RKO (cell line): ENCODE measurements around the gene CTNNA3.

Experiments
- DNase-seq: peaks from one replicate; pipeline ENCODE4 v3.0.0-alpha.2; 2016; ENCODE audit warnings: low spot score

CTNNA3 gene

DNA sequence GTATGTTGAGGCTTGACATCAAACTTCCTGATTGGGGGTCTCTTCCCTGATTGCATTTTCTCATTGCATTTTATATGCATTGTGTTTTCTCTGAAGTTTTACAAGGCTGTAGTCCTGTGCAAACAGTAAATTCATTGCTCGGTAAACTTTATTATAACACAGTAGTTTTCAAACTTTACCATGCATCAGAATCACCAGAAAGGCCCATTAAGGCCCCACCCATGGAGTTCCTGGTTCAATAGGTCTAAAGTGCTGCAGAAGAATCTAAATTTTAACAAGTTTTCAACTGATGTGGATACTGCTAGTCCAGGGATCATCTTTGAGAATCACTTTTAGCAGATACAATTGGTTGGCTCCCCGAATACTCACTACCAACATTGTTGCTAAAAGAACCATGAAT lies 1404.9 kb downstream of the CTNNA3 start:
- no peak for DNase-seq

GRCh38 chr10:66284621-66285020 lies 1411.4 kb downstream of the CTNNA3 start:
- DNase-seq: no peak

DNA sequence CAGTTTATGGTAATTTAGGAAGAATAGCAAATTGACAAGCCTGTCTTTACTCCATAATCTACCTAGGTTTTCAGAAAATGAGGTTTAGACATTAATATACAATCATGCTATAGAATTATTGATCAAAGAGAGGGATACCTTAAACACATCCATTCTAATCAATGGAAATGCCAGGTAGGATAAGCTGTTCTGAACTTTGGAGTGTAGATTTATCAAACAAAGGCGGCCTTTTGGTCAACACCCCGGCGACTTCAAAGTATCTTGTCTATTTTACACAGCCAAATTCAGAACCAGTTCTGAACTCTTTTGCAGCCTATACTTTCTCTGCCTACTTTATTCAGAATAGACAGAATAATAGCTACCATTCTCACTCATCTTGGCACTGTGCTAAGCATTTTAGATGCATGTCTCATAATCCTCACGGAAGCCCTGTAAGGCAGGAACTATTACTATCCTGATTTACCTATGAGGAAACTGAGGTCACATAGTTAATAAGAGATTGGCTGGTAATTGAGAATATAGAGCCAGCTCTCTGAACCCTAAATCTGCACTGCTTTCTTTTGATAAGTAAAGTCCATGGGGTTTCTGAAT lies 1412.0 kb downstream of the CTNNA3 start:
- no peak for DNase-seq

GRCh38 chr10:66283064-66283463 lies 1412.9 kb downstream of the CTNNA3 start:
- no peak for DNase-seq

- DNase-seq: no peak
Measured at GRCh38 chr10:66281327-66281726, 1414.7 kb downstream of the CTNNA3 start.

DNA sequence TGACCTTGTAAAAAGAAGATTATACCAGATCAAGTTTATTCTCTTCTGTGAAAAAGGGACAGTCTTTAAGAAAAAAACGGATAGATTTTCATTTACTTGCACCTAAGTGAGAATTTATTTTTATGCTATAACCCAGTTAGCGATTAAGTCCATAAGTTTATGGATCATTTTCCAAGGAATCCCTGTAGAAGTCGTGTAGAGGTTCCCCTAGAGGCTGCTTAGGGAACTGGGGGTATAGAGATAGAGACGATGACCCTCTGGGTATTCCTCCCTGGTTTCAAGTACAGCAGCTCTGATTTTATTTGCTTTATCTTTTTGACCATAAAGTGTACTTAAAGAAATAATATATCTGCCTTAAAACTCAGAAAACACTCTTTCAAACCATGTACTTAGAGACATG lies 1418.5 kb downstream of the CTNNA3 start:
- DNase-seq: no peak

GRCh38 chr10:66273966-66274519 lies 1422.0 kb downstream of the CTNNA3 start:
- no peak for DNase-seq

- no peak for DNase-seq
Measured at GRCh38 chr10:66265398-66265797, 1430.6 kb downstream of the CTNNA3 start.

DNA sequence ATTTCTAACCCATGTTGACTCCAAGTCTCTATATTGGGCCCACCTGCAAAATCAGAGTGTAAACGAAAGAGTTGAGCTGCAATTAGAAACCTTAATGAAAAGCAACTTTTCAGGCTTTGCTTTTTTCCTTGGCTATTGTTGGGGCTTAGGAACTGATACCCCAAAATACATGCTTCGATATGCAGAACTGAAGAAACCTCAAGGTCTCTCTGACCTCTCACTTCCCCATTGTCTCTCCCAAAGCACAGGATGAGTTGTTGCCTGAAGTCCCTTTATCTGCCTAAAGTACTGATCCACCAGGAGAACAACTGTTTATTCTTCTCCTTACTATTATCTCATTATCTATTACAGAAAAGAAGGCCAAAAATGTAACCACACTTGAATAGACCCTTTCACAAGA lies 1436.2 kb downstream of the CTNNA3 start:
- DNase-seq: no peak

DNA sequence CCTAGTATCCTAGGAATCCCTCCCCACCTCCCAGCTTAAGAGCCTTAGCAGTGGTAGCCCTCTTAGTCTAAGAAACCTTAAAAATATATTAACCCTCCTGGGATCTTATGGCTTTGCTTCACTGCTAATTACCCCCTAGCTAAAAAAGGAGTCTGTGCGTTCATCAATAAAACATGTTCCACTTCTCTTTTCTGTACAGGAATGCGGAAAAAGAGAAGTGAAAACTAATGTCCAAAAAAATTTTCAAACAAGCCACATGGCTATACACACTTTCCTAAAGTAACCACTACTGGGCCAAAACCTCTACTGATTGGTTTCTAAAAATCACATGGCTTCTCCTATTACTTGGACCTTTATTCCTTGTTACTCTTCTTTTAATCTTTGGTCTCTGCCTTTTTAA lies 1437.3 kb downstream of the CTNNA3 start:
- DNase-seq: no peak

DNA sequence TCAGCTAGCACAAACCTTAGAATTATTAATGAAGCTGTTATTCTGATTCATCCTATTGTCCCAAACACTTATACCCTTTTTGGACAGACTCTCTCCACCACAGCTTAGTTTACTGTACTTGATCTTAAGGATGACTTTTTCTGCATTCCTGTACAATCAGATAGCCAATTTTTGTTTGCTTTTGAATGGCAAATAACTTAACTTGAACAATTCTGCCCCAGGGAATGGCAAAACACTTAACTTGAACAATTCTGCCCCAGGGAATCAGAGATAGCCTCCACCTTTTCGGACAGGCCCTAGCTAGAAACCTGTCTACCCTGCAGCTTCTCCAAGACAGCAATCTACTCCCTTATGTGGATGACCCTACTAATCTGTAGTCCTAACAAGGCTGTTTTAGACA lies 1438.2 kb downstream of the CTNNA3 start:
- no peak for DNase-seq

- no peak for DNase-seq
Measured at GRCh38 chr10:66252986-66253385, 1443.0 kb downstream of the CTNNA3 start.

GRCh38 chr10:66246177-66246576 lies 1449.8 kb downstream of the CTNNA3 start:
- DNase-seq: no peak

DNA sequence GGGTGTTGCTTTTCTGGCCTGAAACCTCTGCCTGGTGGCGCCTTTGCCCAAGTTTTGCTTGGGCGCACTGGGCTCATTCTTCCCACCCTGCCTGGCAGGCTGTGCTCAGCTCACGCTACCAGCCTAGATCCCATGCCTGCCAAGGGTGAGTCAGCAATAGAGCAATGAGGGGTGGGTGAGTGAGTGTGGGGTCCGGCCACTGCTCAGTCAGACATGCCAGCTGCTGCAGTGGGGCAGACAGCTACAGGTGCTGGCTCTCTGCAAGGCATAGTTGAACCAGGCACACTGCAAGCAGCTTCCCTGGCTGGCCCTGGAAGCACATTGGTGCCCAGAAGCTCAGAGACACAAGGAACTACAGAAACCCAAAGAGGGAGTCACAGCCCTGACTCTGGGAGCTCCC lies 1451.0 kb downstream of the CTNNA3 start:
- no peak for DNase-seq

DNA sequence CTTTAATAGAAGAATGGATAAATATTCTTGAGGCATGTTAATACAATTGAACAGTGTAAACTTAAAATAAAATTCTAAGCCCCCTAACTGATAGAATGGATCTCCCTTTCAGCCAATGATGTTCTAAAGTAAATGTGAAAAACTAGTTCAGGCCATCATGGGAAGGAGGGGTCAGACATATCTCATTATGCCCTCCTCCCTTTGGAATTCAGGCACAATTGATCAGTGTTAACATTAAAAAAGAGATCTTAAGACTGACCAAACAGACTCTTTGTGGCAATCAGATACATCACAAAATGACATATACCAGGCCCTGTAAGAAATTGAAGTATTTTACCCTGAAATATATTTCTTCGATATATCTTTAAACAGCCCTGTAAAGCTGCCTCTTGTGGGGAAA lies 1453.1 kb downstream of the CTNNA3 start:
- DNase-seq: no peak

DNA sequence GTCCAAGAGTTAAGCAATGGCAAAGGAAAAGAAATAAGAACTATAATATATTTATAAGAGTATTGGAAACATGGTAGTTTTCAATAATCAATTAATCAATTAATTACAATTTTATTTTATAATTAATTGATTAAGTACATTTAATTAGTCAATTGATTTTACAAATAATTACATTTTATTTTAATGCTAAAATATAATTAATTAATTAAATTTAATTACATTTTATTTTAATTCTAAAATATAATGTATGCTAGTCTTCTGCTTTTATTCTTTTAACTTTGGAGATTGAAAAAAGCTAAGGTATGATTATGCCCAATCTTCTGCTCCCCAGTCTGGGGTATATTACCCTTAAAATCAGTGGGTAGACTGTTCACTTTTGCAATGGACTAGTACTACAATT lies 1456.9 kb downstream of the CTNNA3 start:
- DNase-seq: no peak

- no peak for DNase-seq
Measured at GRCh38 chr10:66238343-66238742, 1457.7 kb downstream of the CTNNA3 start.

DNA sequence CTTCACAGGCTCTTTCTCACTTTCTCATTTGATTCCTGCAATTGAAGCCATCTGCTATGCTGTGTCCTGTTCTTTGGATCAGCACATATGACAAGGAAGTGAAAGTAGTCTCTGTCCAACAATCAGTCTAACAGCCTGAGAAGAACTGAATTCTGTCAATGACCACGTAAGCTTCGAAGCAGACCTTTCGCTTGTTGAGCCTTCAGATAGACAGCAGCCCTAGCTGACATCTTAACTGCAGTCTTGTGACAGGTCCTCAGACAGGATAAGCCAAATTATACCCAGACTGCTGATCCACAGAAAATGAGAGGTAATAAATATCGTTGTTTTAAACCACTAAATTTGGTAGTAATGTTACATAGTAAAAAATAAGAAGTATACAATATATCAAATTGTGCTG lies 1461.1 kb downstream of the CTNNA3 start:
- DNase-seq: no peak

- no peak for DNase-seq
Measured at GRCh38 chr10:66228887-66229286, 1467.1 kb downstream of the CTNNA3 start.

GRCh38 chr10:66223656-66224055 lies 1472.3 kb downstream of the CTNNA3 start:
- DNase-seq: no peak

- no peak for DNase-seq
Measured at GRCh38 chr10:66222462-66223046, 1473.4 kb downstream of the CTNNA3 start.

DNA sequence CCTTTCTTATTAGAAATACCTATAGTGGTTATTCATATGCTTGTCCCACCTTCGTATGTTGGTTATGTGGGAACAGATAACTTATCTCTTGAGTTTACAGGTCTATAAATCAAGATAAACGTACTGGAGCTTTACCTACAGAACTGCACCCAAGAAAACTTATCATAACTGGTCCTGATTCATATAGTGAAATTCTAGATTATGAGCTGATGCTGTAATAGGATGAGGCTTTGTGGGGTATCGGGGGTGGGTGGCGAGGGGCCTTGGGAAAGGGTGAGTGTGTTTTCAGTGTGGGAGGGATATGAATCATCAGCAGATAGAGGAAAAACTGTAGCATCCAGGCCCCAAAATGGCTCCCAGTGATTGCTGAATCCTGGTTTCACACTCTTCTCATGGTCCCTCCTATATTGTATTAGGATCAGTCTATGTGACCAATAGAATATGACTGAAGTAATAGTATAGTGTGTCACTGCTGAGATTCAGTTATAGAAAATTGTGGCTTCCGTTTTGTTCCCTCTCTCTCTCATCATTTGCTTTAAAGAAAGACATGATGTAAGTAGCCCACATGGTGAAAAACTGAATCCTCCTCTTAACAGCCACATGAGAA lies 1476.9 kb downstream of the CTNNA3 start:
- no peak for DNase-seq

DNA sequence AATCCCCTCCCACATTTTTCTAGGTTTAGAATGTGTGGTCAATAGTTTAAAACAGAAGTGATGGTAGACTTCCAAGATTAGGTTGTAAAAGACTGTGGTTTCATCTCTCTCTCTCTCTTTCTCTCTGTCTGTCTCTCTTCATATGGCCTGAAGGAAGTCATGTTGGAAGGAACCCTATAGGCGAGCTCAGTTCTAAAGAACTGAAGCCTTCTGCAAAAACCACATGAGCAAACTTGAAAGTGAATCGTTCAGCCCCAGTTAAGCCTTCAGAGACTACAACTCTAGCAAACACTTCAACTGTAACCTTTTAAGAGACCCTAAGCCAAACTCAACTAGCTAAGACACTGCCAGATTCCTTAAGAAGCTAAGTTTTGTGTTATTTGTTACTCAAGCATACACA lies 1477.7 kb downstream of the CTNNA3 start:
- no peak for DNase-seq

- no peak for DNase-seq
Measured at GRCh38 chr10:66215920-66216319, 1480.1 kb downstream of the CTNNA3 start.
